Heart left ventricle (tissue), 13 donors: ENCODE data around the gene NRN1L.

Experiments used
- CTCF ChIP-seq, 12 donors: fragments of 200-600 bp; sonication (generic) in 4 of 12; IDR thresholded peaks; one replicate each; pipeline versions ENCODE4 v1.5.0 to v1.8.0; 2018 to 2022; ENCODE audit warnings: antibody characterized with exemption in 12 of 12, mild to moderate bottlenecking in 5 of 12
- POLR2A ChIP-seq, 2 donors: fragments of 450-650 bp; IDR thresholded peaks; one replicate each; pipeline ENCODE4 v1.6.1; 2017; ENCODE audit warnings: antibody characterized with exemption in 2 of 2, mild to moderate bottlenecking in 2 of 2, moderate library complexity in 2 of 2
- donor health status: ischemic (EF 13 %, LVEDD 7.1; RV severe dilation, severe dysfunction).
- donor health status: DM: no; HTN: yes; CAD: no.
- donor health status: DM: no; HTN: no; CAD: no.
- donor health status: ischemic (EF 25% LVEDD 6.9; RV normal size, moderate dysfunction).
- donor health status: ischemic (EF 25% LVEDD 5.7; RV mildly dilated, moderate dysfunction).
- donor health status: ischemic (EF 35%, LVEDD 5.7; RV mildly dilated, moderate dysfunction).
- donor health status: nonischemic (EF 11% LVEDD 7.7; RV severe dilation, severe dysfunction).
- donor health status: DM: yes; HTN: yes; CAD: no.
- donor health status: PGD.
- donor health status: ischemic (EF 29% LVEDD 5.4; RV normal size, mild dysfunction).
- donor health status: nonischemic (EF 23%, LVEDD 6.1; RV moderate dilation, normal function).

- TF ChIP-seq CTCF (IDR thresholded peaks at IDR 0.05) (no peak), POLR2A (IDR thresholded peaks at IDR 0.05) (no peak)
Measured at GRCh38 chr16:67926181-67926750, 41.6 kb downstream of the NRN1L start.
